Esophagus muscularis mucosa (tissue), 4 donors: ENCODE results near the gene ANKRD24.

Experiments
- EP300 ChIP-seq: sonication (generic); formaldehyde crosslinking; IDR thresholded peaks from one replicate; pipeline ENCODE4 v1.6.1; 2017; ENCODE audit warnings: antibody characterized with exemption
- POLR2A ChIP-seq: fragments of 450-650 bp; IDR thresholded peaks from one replicate; pipeline ENCODE4 v1.6.1; 2017; ENCODE audit warnings: antibody characterized with exemption, moderate library complexity, mild to moderate bottlenecking, low read depth
- TF ChIP-seq, protein P1 (sequence below), 3 experiments: fragments of 200-600 bp in 2 of 3; fragments of 450-650 bp in 1 of 3; sonication (generic) in 2 of 3; IDR thresholded peaks; one replicate each; pipeline ENCODE4 v1.5.1; 2017 to 2019; ENCODE audit warnings: antibody characterized with exemption in 3 of 3, mild to moderate bottlenecking in 2 of 3, moderate library complexity in 1 of 3

DNA sequence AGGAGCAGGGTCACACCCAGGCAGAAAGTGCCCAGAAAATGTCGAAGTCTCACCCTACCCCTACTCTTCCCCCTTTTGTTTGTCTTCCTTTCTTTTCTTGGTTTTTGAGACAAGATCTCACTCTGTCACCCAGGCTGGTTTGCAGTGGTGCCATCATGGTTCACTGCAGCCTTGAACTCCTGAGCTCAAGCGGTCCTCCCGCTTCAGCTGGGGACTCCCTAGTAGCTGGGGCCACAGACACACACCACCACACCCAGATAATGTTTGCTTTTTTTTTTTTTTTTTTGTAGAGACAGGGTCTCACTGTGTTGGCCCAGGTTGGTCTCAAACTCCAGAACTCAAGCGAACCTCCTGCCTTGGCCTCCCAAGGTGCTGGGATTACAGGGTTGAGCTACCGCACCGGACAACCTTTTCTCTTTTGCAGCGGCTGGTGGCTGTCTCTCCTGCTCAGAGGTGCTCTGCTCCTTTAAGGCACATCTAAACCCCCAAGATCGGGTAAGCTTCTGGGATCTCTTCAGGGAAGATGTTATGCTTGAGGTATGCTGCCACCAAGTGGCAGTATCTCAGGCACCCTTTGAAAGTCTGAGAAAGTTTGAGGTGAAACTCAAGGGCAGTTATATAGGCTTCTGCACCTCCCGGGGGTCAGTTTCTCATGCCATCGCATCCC is 24.5 kb downstream of the ANKRD24 start:
- TF ChIP-seq POLR2A (no peak), EP300 (no peak)
- TF ChIP-seq, protein P1, sequence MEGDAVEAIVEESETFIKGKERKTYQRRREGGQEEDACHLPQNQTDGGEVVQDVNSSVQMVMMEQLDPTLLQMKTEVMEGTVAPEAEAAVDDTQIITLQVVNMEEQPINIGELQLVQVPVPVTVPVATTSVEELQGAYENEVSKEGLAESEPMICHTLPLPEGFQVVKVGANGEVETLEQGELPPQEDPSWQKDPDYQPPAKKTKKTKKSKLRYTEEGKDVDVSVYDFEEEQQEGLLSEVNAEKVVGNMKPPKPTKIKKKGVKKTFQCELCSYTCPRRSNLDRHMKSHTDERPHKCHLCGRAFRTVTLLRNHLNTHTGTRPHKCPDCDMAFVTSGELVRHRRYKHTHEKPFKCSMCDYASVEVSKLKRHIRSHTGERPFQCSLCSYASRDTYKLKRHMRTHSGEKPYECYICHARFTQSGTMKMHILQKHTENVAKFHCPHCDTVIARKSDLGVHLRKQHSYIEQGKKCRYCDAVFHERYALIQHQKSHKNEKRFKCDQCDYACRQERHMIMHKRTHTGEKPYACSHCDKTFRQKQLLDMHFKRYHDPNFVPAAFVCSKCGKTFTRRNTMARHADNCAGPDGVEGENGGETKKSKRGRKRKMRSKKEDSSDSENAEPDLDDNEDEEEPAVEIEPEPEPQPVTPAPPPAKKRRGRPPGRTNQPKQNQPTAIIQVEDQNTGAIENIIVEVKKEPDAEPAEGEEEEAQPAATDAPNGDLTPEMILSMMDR (IDR thresholded peaks at IDR 0.05) = no peak
